ENCODE results near the gene CDC25A. TPM values are rescaled to one million over a fixed set of nuclear protein-coding genes. Genes with fewer than 3 reads are reported as not detected.
A peak's percentile ranks its signal among the peaks of the same experiment; 100 is the strongest.
"Not testable (repeated sequence)": the region's sequence is repeated elsewhere in the genome, so short reads cannot be mapped to it uniquely, and the experiment has no call there.

CDC25A gene
- total and polyA plus RNA-seq, 4 donors: 7.4 to 9.7 (median 7.7) TPM

GRCh38 chr3:48119505-48120193 lies 68.6 kb downstream of the CDC25A start:
- Histone ChIP-seq H3K27me3 (ENCODE audit: control insufficient read depth, insufficient read depth, low read length) (no peaks in the 10 kb centered on the region), H3K4me1 (ENCODE audit: control insufficient read depth, insufficient read depth, low read length) (no peaks in the 10 kb centered on the region), H3K27ac (ENCODE audit: low read depth, low read length) (no peak overlapping the region), H3K9me3 (ENCODE audit: control insufficient read depth, insufficient read depth, low read length) (no peaks in the 10 kb centered on the region), H3K4me3 (ENCODE audit: low read depth, low read length) (no peak overlapping the region), H3K36me3 (ENCODE audit: control insufficient read depth, insufficient read depth, low read length) (no peaks in the 10 kb centered on the region)
- DNase-seq (ENCODE audit: low read depth in 4 of 6, low spot score in 6 of 6): peak in 1 of 6 donors; percentile 30
- WGBS (ENCODE audit: insufficient coverage): 77% methylated on average over 3 of the region's 4 CpGs

- Histone ChIP-seq H3K4me1 (ENCODE audit: control insufficient read depth, insufficient read depth, low read length) (no peaks in the 10 kb centered on the region), H3K27ac (ENCODE audit: low read depth, low read length) (no peak overlapping the region), H3K4me3 (ENCODE audit: low read depth, low read length) (no peak overlapping the region), H3K9me3 (ENCODE audit: control insufficient read depth, insufficient read depth, low read length) (no peaks in the 10 kb centered on the region), H3K27me3 (ENCODE audit: control insufficient read depth, insufficient read depth, low read length) (no peaks in the 10 kb centered on the region), H3K36me3 (ENCODE audit: control insufficient read depth, insufficient read depth, low read length) (no peaks in the 10 kb centered on the region)
- DNase-seq (ENCODE audit: low read depth in 4 of 6, low spot score in 6 of 6): no peak
- 83% methylated on average over 7 of the region's 8 CpGs for WGBS (ENCODE audit: insufficient coverage)
Observed at GRCh38 chr3:48118928-48119327, 69.3 kb downstream of the CDC25A start.

DNA sequence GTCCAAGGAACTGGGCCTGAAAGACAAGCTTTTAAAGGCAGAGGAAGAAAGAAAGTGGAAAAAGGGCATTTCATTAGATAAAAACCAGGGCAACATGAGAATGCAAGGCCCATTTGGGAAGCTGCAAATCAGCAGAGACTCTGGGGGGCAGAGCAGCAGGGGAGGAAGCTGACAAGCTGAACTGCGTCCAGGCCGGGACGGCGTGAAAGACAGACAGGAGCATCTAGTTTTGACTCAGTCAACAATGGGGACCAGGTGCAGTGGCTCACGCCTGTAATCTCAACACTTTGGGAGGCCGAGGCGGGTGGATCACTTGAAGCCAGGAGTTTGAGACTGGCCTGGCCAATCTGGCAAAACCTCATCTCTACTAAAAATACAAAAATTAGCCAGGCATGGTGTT lies 69.9 kb downstream of the CDC25A start:
- Histone ChIP-seq H3K4me3 (ENCODE audit: low read depth, low read length) (no peak overlapping the region), H3K9me3 (ENCODE audit: control insufficient read depth, insufficient read depth, low read length) (no peaks in the 10 kb centered on the region), H3K4me1 (ENCODE audit: control insufficient read depth, insufficient read depth, low read length) (no peaks in the 10 kb centered on the region), H3K27me3 (ENCODE audit: control insufficient read depth, insufficient read depth, low read length) (no peaks in the 10 kb centered on the region), H3K36me3 (ENCODE audit: control insufficient read depth, insufficient read depth, low read length) (no peaks in the 10 kb centered on the region), H3K27ac (ENCODE audit: low read depth, low read length) (no peak overlapping the region)
- no peak for DNase-seq (ENCODE audit: low read depth in 4 of 6, low spot score in 6 of 6)
- 38% methylated on average over 7 of the region's 7 CpGs for WGBS (ENCODE audit: insufficient coverage)

GRCh38 chr3:48112813-48113212 lies 75.4 kb downstream of the CDC25A start:
- no peaks in the 10 kb centered on the region for H3K27me3 ChIP-seq (ENCODE audit: control insufficient read depth, insufficient read depth, low read length)
- peaks cover 2% of the 10 kb centered on the region for H3K9me3 ChIP-seq (ENCODE audit: control insufficient read depth, insufficient read depth, low read length)
- no peak overlapping the region for H3K27ac ChIP-seq (ENCODE audit: low read depth, low read length)
- H3K4me1 ChIP-seq (ENCODE audit: control insufficient read depth, insufficient read depth, low read length): no peaks in the 10 kb centered on the region
- no CpG with 5 or more reads among the region's 1 CpG for WGBS (ENCODE audit: insufficient coverage)
- H3K4me3 ChIP-seq (ENCODE audit: low read depth, low read length): no peak overlapping the region
- no peak for DNase-seq (ENCODE audit: low read depth in 4 of 6, low spot score in 6 of 6)
- no peaks in the 10 kb centered on the region for H3K36me3 ChIP-seq (ENCODE audit: control insufficient read depth, insufficient read depth, low read length)

GRCh38 chr3:48112108-48112791 lies 76.0 kb downstream of the CDC25A start:
- not testable (repeated sequence) for H3K9me3 ChIP-seq (ENCODE audit: control insufficient read depth, insufficient read depth, low read length); H3K4me3 ChIP-seq (ENCODE audit: low read depth, low read length); H3K36me3 ChIP-seq (ENCODE audit: control insufficient read depth, insufficient read depth, low read length); DNase-seq (ENCODE audit: low read depth in 4 of 6, low spot score in 6 of 6); H3K27ac ChIP-seq (ENCODE audit: low read depth, low read length); H3K4me1 ChIP-seq (ENCODE audit: control insufficient read depth, insufficient read depth, low read length); H3K27me3 ChIP-seq (ENCODE audit: control insufficient read depth, insufficient read depth, low read length)
- 93% methylated on average over 2 of the region's 8 CpGs for WGBS (ENCODE audit: insufficient coverage)

DNA sequence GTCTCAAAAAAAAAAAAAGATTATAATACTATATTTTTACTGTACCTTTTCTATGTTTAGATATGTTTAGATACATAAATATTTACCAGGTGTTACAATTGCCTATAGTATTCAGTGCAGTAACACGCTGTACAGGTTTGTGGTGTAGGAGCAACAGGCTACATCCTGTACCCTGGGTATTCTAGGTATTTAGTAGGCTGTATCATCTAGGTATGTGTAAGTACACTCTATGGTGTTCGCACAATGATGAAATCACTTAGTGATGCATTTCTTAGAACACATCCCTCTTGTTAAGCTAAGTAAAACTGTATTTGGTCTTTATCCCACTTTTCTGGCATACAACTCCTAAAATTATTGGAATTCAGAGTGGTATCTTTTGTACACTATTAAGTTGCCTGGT lies 77.8 kb downstream of the CDC25A start:
- DNase-seq (ENCODE audit: low read depth in 4 of 6, low spot score in 6 of 6): no peak
- no CpG with 5 or more reads among the region's 2 CpGs for WGBS (ENCODE audit: insufficient coverage)
- H3K4me3 ChIP-seq (ENCODE audit: low read depth, low read length): no peak overlapping the region
- H3K9me3 ChIP-seq (ENCODE audit: control insufficient read depth, insufficient read depth, low read length): peaks cover 2% of the 10 kb centered on the region
- no peaks in the 10 kb centered on the region for H3K36me3 ChIP-seq (ENCODE audit: control insufficient read depth, insufficient read depth, low read length)
- no peaks in the 10 kb centered on the region for H3K4me1 ChIP-seq (ENCODE audit: control insufficient read depth, insufficient read depth, low read length)
- no peak overlapping the region for H3K27ac ChIP-seq (ENCODE audit: low read depth, low read length)
- H3K27me3 ChIP-seq (ENCODE audit: control insufficient read depth, insufficient read depth, low read length): no peaks in the 10 kb centered on the region

GRCh38 chr3:48107227-48107626 lies 81.0 kb downstream of the CDC25A start:
- 80% methylated on average over 1 of the region's 3 CpGs for WGBS (ENCODE audit: insufficient coverage)
- peaks cover 2% of the 10 kb centered on the region for H3K9me3 ChIP-seq (ENCODE audit: control insufficient read depth, insufficient read depth, low read length)
- DNase-seq (ENCODE audit: low read depth in 4 of 6, low spot score in 6 of 6): no peak
- H3K36me3 ChIP-seq (ENCODE audit: control insufficient read depth, insufficient read depth, low read length): no peaks in the 10 kb centered on the region
- no peaks in the 10 kb centered on the region for H3K27me3 ChIP-seq (ENCODE audit: control insufficient read depth, insufficient read depth, low read length)
- no peak overlapping the region for H3K4me3 ChIP-seq (ENCODE audit: low read depth, low read length)
- no peak overlapping the region for H3K27ac ChIP-seq (ENCODE audit: low read depth, low read length)
- no peaks in the 10 kb centered on the region for H3K4me1 ChIP-seq (ENCODE audit: control insufficient read depth, insufficient read depth, low read length)

Small RNA genes within 50 kb of the gene (small RNA-seq; reads per million reads assigned to genes)
- 0.89 reads per million, percentile 76 among the genes with 10 or more reads in this experiment for gene MIR4443 (ENCODE audit: low replicate concordance)
- gene NDUFB1P1 (ENCODE audit: low replicate concordance): not detected
- gene RNU7-128P (ENCODE audit: low replicate concordance): not detected
- gene SNRPFP4 (ENCODE audit: low replicate concordance): not detected

Other genes starting within 250 kb of the CDC25A start
- 100 to 1,000 TPM; 123 to 250 TPM for gene MAP4, start 172.0 kb downstream of the CDC25A start, total RNA-seq
- 100 to 1,000 TPM; 306 to 344 TPM for gene MAP4, start 172.0 kb downstream of the CDC25A start, polyA plus RNA-seq (ENCODE audit: insufficient read length in 2 of 2)
- gene CAMP, start 35.1 kb upstream of the CDC25A start, total RNA-seq: 10 to 100 TPM in 1 of 2 donors, under 1 TPM in 1; 0.55 to 17.2 TPM
- not detected for gene CAMP, start 35.1 kb upstream of the CDC25A start, polyA plus RNA-seq (ENCODE audit: insufficient read length in 2 of 2)
- gene ZNF589, start 52.7 kb upstream of the CDC25A start, total RNA-seq: 10 to 100 TPM; 11.6 to 12.6 TPM
- gene ZNF589, start 52.7 kb upstream of the CDC25A start, polyA plus RNA-seq (ENCODE audit: insufficient read length in 2 of 2): 10 to 100 TPM; 17.7 to 20.0 TPM
- 10 to 100 TPM; 18.3 to 30.0 TPM for gene NME6, start 113.0 kb upstream of the CDC25A start, total RNA-seq
- gene NME6, start 113.0 kb upstream of the CDC25A start, polyA plus RNA-seq (ENCODE audit: insufficient read length in 2 of 2): 10 to 100 TPM; 20.6 to 27.6 TPM
- 1 to 10 TPM in 1 of 2 donors, not detected in 1; 1.0 TPM for gene SPINK8, start 145.2 kb upstream of the CDC25A start, total RNA-seq
- gene SPINK8, start 145.2 kb upstream of the CDC25A start, polyA plus RNA-seq (ENCODE audit: insufficient read length in 2 of 2): 1 to 10 TPM; 1.5 to 1.6 TPM
- gene FBXW12, start 183.8 kb upstream of the CDC25A start, total RNA-seq: under 1 TPM; 0.61 to 0.99 TPM
- 1 to 10 TPM in 1 of 2 donors, under 1 TPM in 1; 0.54 to 1.5 TPM for gene FBXW12, start 183.8 kb upstream of the CDC25A start, polyA plus RNA-seq (ENCODE audit: insufficient read length in 2 of 2)
- 10 to 100 TPM; 37.6 to 70.9 TPM for gene PLXNB1, start 241.7 kb upstream of the CDC25A start, total RNA-seq
- gene PLXNB1, start 241.7 kb upstream of the CDC25A start, polyA plus RNA-seq (ENCODE audit: insufficient read length in 2 of 2): 100 to 1,000 TPM; 123 to 133 TPM

Data from spinal cord (tissue), 10 donors.